ENCODE results near the gene HLA-A. TPM values are rescaled to one million over a fixed set of nuclear protein-coding genes. Genes with fewer than 3 reads are reported as not detected.
A peak's percentile ranks its signal among the peaks of the same experiment; 100 is the strongest.

Gene HLA-A
- total and polyA plus RNA-seq, 2 experiments from 2014 or later = 170 to 203 TPM

DNA sequence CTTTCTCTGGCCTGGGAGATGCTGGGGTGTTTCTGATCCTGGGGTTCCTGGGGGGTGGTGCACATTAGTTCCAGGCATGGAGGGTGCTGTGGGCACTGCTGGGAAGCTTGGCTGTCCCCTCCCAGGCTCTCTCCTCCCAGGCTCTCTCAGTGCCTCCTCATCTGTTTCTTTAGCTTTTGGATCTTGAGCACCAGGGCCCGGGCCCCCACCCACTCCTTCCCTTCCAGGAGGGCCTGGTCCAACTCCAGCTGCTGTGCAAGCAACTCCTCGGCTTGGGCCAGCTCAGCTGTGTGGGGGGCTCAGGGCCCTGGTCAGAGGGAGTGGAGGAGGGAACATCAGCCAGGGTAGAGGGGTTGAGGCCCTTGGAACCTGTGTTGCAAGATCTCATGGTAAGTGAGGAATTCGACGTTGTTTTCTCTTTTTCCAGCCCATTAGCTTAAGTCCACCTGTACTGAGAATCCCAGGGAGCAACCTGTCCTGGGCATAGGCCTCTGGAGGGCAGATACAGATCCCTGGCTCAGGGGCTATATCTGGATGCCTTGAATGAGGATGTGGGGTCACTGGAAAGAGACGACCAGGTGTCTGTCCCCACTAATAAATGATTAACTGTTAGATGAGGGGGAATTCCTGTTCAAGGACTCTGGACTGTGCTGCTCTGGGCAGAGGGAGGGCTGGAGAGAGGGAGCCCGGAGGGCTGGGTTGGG is 34.5 kb upstream of the HLA-A start:
- Mint-ChIP-seq H3K27me3 (ENCODE audit: insufficient read depth, low read depth, poor library complexity) (peaks cover 6% of the 10 kb centered on the region), H3K36me3 (ENCODE audit: low read depth) (no peaks in the 10 kb centered on the region)
- ATAC-seq = peak; percentile 31; the same call in 2 of the 3 replicates

More for the DNA sequence above, 34.5 kb upstream of the HLA-A start:
- Histone ChIP-seq H3F3A (replicated peaks; ENCODE audit: low read depth) (no peaks in the 10 kb centered on the region), H3K27me3 (ENCODE audit: insufficient read depth) (no peaks in the 10 kb centered on the region), H3K4me2 (no peak overlapping the region), H2AFZ (no peak overlapping the region), H3K9me2 (ENCODE audit: insufficient read depth) (no peaks in the 10 kb centered on the region), H3K27ac (ENCODE audit: low read depth) (no peak overlapping the region), H3K36me3 (ENCODE audit: insufficient read depth) (no peaks in the 10 kb centered on the region), H3K4me1 (ENCODE audit: insufficient read depth) (no peaks in the 10 kb centered on the region), H4K20me1 (replicated peaks; ENCODE audit: insufficient read depth) (no peaks in the 10 kb centered on the region), H3K79me2 (replicated peaks; ENCODE audit: insufficient read depth) (no peaks in the 10 kb centered on the region), H3K4me3 (no peak overlapping the region)
- H3K27ac Mint-ChIP-seq = no peak overlapping the region
- H3K4me3 Mint-ChIP-seq = no peak overlapping the region
- DNase-seq (ENCODE audit: low spot score) = no peak
- no peaks in the 10 kb centered on the region for H3K4me1 Mint-ChIP-seq
- no peaks in the 10 kb centered on the region for H3K9me3 Mint-ChIP-seq
- TF ChIP-seq EZH2phosphoT487 (IDR thresholded peaks at IDR 0.05; ENCODE audit: unreplicated experiment) (no peak), CREB1 (CRISPR knock-in tag; IDR thresholded peaks at IDR 0.05; ENCODE audit: low read depth) (no peak), ZNF114 (CRISPR knock-in tag; IDR thresholded peaks at IDR 0.05) (no peak), EZH2 (IDR thresholded peaks at IDR 0.05; ENCODE audit: low read depth, unreplicated experiment) (no peak), ETS1 (IDR thresholded peaks at IDR 0.05) (no peak), POLR2AphosphoS5 (IDR thresholded peaks at IDR 0.05; ENCODE audit: low read depth) (no peak), NANOG (IDR thresholded peaks at IDR 0.05; ENCODE audit: borderline replicate concordance) (no peak), STAT1 (IDR thresholded peaks at IDR 0.05; ENCODE audit: unreplicated experiment) (no peak), JUNB (IDR thresholded peaks at IDR 0.05; ENCODE audit: unreplicated experiment) (no peak), ZNF331 (CRISPR knock-in tag; IDR thresholded peaks at IDR 0.05; ENCODE audit: low read depth) (no peak)
- TF ChIP-seq, protein P1, sequence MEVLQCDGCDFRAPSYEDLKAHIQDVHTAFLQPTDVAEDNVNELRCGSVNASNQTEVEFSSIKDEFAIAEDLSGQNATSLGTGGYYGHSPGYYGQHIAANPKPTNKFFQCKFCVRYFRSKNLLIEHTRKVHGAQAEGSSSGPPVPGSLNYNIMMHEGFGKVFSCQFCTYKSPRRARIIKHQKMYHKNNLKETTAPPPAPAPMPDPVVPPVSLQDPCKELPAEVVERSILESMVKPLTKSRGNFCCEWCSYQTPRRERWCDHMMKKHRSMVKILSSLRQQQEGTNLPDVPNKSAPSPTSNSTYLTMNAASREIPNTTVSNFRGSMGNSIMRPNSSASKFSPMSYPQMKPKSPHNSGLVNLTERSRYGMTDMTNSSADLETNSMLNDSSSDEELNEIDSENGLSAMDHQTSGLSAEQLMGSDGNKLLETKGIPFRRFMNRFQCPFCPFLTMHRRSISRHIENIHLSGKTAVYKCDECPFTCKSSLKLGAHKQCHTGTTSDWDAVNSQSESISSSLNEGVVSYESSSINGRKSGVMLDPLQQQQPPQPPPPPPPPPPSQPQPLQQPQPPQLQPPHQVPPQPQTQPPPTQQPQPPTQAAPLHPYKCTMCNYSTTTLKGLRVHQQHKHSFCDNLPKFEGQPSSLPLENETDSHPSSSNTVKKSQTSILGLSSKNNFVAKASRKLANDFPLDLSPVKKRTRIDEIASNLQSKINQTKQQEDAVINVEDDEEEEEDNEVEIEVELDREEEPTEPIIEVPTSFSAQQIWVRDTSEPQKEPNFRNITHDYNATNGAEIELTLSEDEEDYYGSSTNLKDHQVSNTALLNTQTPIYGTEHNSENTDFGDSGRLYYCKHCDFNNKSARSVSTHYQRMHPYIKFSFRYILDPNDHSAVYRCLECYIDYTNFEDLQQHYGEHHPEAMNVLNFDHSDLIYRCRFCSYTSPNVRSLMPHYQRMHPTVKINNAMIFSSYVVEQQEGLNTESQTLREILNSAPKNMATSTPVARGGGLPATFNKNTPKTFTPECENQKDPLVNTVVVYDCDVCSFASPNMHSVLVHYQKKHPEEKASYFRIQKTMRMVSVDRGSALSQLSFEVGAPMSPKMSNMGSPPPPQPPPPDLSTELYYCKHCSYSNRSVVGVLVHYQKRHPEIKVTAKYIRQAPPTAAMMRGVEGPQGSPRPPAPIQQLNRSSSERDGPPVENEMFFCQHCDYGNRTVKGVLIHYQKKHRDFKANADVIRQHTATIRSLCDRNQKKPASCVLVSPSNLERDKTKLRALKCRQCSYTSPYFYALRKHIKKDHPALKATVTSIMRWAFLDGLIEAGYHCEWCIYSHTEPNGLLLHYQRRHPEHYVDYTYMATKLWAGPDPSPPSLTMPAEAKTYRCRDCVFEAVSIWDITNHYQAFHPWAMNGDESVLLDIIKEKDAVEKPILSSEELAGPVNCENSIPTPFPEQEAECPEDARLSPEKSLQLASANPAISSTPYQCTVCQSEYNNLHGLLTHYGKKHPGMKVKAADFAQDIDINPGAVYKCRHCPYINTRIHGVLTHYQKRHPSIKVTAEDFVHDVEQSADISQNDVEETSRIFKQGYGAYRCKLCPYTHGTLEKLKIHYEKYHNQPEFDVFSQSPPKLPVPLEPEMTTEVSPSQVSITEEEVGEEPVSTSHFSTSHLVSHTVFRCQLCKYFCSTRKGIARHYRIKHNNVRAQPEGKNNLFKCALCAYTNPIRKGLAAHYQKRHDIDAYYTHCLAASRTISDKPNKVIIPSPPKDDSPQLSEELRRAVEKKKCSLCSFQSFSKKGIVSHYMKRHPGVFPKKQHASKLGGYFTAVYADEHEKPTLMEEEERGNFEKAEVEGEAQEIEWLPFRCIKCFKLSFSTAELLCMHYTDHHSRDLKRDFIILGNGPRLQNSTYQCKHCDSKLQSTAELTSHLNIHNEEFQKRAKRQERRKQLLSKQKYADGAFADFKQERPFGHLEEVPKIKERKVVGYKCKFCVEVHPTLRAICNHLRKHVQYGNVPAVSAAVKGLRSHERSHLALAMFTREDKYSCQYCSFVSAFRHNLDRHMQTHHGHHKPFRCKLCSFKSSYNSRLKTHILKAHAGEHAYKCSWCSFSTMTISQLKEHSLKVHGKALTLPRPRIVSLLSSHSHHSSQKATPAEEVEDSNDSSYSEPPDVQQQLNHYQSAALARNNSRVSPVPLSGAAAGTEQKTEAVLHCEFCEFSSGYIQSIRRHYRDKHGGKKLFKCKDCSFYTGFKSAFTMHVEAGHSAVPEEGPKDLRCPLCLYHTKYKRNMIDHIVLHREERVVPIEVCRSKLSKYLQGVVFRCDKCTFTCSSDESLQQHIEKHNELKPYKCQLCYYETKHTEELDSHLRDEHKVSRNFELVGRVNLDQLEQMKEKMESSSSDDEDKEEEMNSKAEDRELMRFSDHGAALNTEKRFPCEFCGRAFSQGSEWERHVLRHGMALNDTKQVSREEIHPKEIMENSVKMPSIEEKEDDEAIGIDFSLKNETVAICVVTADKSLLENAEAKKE (CRISPR knock-in tag; IDR thresholded peaks at IDR 0.05) = no peak
- TF ChIP-seq, protein P2, sequence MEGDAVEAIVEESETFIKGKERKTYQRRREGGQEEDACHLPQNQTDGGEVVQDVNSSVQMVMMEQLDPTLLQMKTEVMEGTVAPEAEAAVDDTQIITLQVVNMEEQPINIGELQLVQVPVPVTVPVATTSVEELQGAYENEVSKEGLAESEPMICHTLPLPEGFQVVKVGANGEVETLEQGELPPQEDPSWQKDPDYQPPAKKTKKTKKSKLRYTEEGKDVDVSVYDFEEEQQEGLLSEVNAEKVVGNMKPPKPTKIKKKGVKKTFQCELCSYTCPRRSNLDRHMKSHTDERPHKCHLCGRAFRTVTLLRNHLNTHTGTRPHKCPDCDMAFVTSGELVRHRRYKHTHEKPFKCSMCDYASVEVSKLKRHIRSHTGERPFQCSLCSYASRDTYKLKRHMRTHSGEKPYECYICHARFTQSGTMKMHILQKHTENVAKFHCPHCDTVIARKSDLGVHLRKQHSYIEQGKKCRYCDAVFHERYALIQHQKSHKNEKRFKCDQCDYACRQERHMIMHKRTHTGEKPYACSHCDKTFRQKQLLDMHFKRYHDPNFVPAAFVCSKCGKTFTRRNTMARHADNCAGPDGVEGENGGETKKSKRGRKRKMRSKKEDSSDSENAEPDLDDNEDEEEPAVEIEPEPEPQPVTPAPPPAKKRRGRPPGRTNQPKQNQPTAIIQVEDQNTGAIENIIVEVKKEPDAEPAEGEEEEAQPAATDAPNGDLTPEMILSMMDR (conservative IDR thresholded peaks at IDR 0.05; ENCODE audit: low read depth in 2 of 2) = no peak
- TF ChIP-seq, protein P3, sequence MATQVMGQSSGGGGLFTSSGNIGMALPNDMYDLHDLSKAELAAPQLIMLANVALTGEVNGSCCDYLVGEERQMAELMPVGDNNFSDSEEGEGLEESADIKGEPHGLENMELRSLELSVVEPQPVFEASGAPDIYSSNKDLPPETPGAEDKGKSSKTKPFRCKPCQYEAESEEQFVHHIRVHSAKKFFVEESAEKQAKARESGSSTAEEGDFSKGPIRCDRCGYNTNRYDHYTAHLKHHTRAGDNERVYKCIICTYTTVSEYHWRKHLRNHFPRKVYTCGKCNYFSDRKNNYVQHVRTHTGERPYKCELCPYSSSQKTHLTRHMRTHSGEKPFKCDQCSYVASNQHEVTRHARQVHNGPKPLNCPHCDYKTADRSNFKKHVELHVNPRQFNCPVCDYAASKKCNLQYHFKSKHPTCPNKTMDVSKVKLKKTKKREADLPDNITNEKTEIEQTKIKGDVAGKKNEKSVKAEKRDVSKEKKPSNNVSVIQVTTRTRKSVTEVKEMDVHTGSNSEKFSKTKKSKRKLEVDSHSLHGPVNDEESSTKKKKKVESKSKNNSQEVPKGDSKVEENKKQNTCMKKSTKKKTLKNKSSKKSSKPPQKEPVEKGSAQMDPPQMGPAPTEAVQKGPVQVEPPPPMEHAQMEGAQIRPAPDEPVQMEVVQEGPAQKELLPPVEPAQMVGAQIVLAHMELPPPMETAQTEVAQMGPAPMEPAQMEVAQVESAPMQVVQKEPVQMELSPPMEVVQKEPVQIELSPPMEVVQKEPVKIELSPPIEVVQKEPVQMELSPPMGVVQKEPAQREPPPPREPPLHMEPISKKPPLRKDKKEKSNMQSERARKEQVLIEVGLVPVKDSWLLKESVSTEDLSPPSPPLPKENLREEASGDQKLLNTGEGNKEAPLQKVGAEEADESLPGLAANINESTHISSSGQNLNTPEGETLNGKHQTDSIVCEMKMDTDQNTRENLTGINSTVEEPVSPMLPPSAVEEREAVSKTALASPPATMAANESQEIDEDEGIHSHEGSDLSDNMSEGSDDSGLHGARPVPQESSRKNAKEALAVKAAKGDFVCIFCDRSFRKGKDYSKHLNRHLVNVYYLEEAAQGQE (IDR thresholded peaks at IDR 0.05; ENCODE audit: unreplicated experiment) = no peak
